T-helper 1 cell treated with Interleukin-12 subunit alpha and Interleukin-12 subunit beta and Interleukin-4 antibody, amounts not matched to agents 30 ng/mL and 1 ng/mL, for 36 hours (primary cell): ENCODE data around the gene SEC61G. TPM values are rescaled to one million over a fixed set of nuclear protein-coding genes. Genes with fewer than 3 reads are reported as not detected.

Experiments
- total RNA-seq: library from RNA; stranded (reverse); gene quantifications from 2 replicates; pipeline ENCODE4 v1.2.3, GENCODE V29; 2022

The SEC61G gene
- total RNA-seq, 1 donor from 2014 or later, result 144 TPM

Other genes starting within 250 kb of the SEC61G start
- gene VSTM2A, start 216.8 kb downstream of the SEC61G start, total RNA-seq, result not detected in 2 replicates